OCI-LY3 (cell line): ENCODE results near the gene KREMEN1.

Experiments
- H2AFZ ChIP-seq: fragments of 200-600, 300-600 bp; shearing (Covaris generic); 2 replicates; pipeline ENCODE4 v1.6.0; 2014; ENCODE audit warnings: antibody characterized with exemption, low read depth, low read length
- H3K27ac ChIP-seq: fragments of 200-600, 300-600 bp; sonication (generic); 2 replicates; pipeline ENCODE4 v1.5.1; 2014; ENCODE audit warnings: mild to moderate bottlenecking, low read length, moderate library complexity, mixed read lengths
- H3K27me3 ChIP-seq: fragments of 200-600, 300-600 bp; sonication (generic); 2 replicates; pipeline ENCODE4 v1.6.1; 2014; ENCODE audit warnings: low read depth, low read length, mixed read lengths
- H3K36me3 ChIP-seq: fragments of 200-600, 300-600 bp; sonication (generic); replicated peaks from 2 replicates; pipeline ENCODE3; 2014; ENCODE audit warnings: low read depth, low read length, mixed read lengths
- H3K4me1 ChIP-seq: fragments of 300-600, 200-600 bp; sonication (generic); 2 replicates; pipeline ENCODE4 v1.6.1; 2014; ENCODE audit warnings: low read length, mixed read lengths
- H3K4me2 ChIP-seq: fragments of 200-600, 300-600 bp; sonication (generic); 2 replicates; pipeline ENCODE4 v1.6.1; 2014; ENCODE audit warnings: low read length, mixed read lengths
- H3K4me3 ChIP-seq: fragments of 300-600, 200-600 bp; sonication (generic); 2 replicates; pipeline ENCODE4 v1.5.1; 2014; ENCODE audit warnings: antibody characterized with exemption, mild to moderate bottlenecking, low read length, moderate library complexity
- H3K79me2 ChIP-seq: fragments of 300-600, 200-600 bp; shearing (Covaris generic); 2 replicates; pipeline ENCODE4 v1.6.1; 2014; ENCODE audit warnings: mild to moderate bottlenecking, low read length, mixed read lengths
- H3K9ac ChIP-seq: fragments of 300-600, 200-600 bp; shearing (Covaris generic); 2 replicates; pipeline ENCODE4 v1.6.0; 2014; ENCODE audit warnings: mild to moderate bottlenecking, low read length, moderate library complexity
- H3K9me3 ChIP-seq: fragments of 200-600, 300-600 bp; shearing (Covaris generic); 2 replicates; pipeline ENCODE4 v1.6.1; 2014; ENCODE audit warnings: low read length, mixed read lengths; ENCODE audit not compliant: insufficient read depth
- H4K20me1 ChIP-seq: fragments of 200-600, 300-600 bp; sonication (generic); 2 replicates; pipeline ENCODE4 v1.6.1; 2016; ENCODE audit warnings: low read length, mixed read lengths; ENCODE audit not compliant: insufficient read depth
- CTCF ChIP-seq: fragments of 200-600, 300-600 bp; sonication (generic); IDR thresholded peaks from 2 replicates; pipeline ENCODE4 v1.5.1; 2014; ENCODE audit warnings: antibody characterized with exemption, low read length, low read depth
- EZH2phosphoT487 ChIP-seq: fragments of 200-600 bp; shearing (Covaris generic); IDR thresholded peaks from 2 replicates; pipeline ENCODE4 v1.6.1; 2018; ENCODE audit warnings: antibody characterized with exemption, mixed run types, low read depth

KREMEN1 gene

DNA sequence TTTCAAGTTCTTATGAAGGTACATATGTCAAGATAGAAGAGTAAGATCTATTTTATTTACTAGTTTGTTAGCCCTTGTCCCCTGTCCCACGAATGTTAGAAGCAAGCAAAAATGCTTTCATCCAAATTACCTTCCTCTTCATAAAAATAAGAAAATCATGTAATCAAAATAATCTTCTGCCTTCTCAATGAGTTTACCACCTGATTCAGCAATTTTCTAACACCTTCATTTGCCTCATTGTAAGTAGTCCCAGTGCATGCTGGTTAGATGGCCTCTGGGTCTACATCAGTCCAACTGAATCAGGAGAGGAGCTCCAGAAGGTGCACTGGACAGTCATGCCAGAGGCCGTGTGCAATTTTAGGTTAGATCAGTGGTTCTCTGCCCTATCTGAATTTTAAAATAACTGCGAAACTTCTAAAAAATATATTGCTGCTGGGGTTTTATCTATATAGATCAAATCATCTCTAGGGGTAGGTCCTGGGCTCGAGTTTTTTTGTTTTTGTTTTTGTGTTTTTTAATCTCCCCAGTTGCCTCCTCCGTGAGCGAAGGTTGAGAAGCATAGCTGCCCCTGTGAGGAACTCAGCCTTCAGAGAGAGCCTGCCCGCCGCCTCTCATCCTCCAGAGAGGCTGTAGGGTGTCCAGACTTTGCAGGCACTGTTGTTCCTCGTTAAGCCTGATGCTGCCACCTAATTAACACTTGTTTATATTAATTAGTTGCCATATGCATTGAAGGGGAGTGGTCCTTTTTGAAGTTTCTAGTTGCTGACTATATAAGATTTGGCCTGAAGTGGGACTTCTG is 43.4 kb upstream of the KREMEN1 start:
- Histone ChIP-seq H2AFZ (no peak overlapping the region), H3K4me2 (no peak overlapping the region), H3K79me2 (no peaks in the 10 kb centered on the region), H3K9me3 (no peaks in the 10 kb centered on the region), H3K4me3 (no peak overlapping the region), H3K9ac (no peak overlapping the region), H3K4me1 (no peaks in the 10 kb centered on the region), H3K27me3 (no peaks in the 10 kb centered on the region), H4K20me1 (no peaks in the 10 kb centered on the region; the same call in 1 of the 2 replicates), H3K36me3 (peaks cover 2% of the 10 kb centered on the region), H3K27ac (no peak overlapping the region)
- no peak for TF ChIP-seq CTCF
- TF ChIP-seq EZH2phosphoT487 = no peak

DNA sequence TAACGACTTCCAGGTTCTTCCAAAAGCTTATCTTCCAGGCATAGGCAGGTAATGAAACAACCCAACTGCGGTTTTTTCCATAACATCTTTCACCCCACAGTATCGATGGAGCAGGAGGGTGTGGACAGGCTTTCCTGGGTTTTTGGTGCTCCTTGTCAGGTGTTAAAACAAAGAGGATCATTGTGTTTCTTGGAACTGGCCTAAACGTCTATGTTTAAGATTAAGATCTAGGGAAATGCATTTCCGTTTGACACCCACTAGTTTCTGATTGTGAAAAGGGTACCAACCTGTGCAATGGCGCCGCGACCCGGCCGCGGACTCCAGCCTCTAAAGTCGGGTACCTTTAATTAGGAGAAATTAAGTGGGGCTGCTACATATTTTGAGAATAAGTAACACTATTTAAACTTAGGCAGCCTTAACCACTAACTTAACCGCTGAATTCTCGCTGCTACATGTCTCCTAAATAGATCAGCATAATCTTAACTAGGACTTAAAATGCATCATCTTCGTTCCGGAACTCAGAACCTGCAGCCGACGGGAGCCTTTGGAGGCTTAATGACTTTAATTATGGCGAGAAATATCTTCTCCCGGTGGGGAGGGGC is 42.7 kb upstream of the KREMEN1 start:
- no peak for TF ChIP-seq EZH2phosphoT487
- TF ChIP-seq CTCF = no peak
- Histone ChIP-seq H3K27ac (no peak overlapping the region), H3K36me3 (peaks cover 2% of the 10 kb centered on the region), H3K4me3 (no peak overlapping the region), H3K9ac (no peak overlapping the region), H3K9me3 (no peaks in the 10 kb centered on the region), H4K20me1 (no peaks in the 10 kb centered on the region; the same call in 1 of the 2 replicates), H3K4me2 (no peak overlapping the region), H3K4me1 (no peaks in the 10 kb centered on the region), H3K79me2 (no peaks in the 10 kb centered on the region), H2AFZ (no peak overlapping the region), H3K27me3 (no peaks in the 10 kb centered on the region)

DNA sequence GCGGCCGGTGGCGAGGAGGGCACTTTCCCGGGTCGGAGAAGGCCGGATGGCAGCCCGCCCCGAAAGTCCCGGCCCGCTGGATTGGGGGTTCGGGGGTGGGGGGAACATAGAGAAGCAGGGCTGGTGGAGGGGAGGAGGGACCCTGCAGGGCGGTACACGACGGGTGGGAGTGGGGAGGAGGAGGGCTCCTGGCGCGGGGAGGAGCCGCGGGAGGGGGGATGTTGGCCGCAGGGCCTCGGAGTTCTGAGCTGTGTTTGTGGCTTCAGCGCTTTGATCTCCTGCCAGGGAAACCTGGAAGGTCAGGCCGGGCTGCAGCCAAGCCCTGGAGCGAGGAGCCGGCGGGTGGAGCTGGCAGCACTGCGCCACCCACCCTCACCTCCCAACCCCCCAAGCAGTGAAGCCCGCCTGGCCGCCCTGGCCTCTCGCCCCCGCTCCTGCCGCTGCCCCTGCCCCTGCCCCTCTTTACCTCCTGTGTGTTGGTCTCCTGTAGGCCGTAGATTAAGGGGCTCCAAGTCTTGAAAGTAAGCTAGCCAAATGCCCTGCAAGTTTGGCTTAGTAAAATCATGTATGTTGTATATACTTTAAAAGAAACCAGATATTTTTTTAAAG is 42.1 kb upstream of the KREMEN1 start:
- TF ChIP-seq CTCF (no peak), EZH2phosphoT487 (no peak)
- Histone ChIP-seq H3K4me1 (no peaks in the 10 kb centered on the region), H3K9me3 (no peaks in the 10 kb centered on the region), H3K27me3 (no peaks in the 10 kb centered on the region), H3K4me2 (no peak overlapping the region), H3K79me2 (no peaks in the 10 kb centered on the region), H3K4me3 (no peak overlapping the region), H4K20me1 (no peaks in the 10 kb centered on the region; the same call in 1 of the 2 replicates), H3K27ac (no peak overlapping the region), H3K9ac (no peak overlapping the region), H3K36me3 (peaks cover 2% of the 10 kb centered on the region), H2AFZ (no peak overlapping the region)

DNA sequence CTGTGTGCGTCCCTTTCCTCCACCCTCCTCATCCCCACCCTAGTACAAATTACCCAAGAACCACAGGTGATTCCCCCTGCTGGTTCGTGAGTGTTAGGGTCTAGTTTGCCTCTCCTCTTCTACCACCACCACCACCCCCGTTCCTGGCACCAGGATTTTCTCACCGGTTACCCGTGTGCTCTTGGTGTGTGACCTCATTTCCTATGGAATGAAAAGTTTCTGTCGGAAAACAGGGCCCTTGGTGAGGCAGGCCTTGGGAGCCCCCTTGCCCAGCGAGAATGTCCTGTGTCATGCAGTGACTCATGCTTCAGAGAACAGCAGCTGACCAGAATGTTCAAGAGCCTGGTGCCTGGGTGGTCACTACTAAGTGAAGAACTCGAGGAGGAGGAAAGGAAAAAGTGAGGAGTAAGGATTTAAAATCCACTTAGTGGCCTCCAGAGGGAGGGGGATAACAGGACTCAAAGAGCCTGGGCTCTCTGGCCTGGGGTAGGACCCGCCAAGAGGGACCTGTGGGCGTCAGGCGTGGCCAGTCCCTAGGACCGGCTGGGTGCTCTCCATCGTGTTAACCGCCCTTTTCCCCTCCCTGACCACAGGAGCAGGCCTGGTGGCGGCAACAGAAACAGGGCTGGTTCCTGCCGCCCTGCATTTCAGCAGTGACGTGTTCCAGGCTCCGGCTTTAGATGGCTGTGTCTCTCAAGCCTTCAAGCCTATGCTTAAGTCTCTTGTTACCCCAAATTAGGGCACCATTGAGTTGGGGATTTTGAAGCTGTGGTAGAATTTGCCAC is 41.4 kb upstream of the KREMEN1 start:
- H3K36me3 ChIP-seq = peaks cover 2% of the 10 kb centered on the region
- H3K4me3 ChIP-seq = no peak overlapping the region
- no peaks in the 10 kb centered on the region for H3K4me1 ChIP-seq
- TF ChIP-seq EZH2phosphoT487 = no peak
- no peak for TF ChIP-seq CTCF
- H3K9me3 ChIP-seq = no peaks in the 10 kb centered on the region
- no peak overlapping the region for H3K9ac ChIP-seq
- H3K79me2 ChIP-seq = no peaks in the 10 kb centered on the region
- no peaks in the 10 kb centered on the region for H3K27me3 ChIP-seq
- no peak overlapping the region for H3K4me2 ChIP-seq
- H2AFZ ChIP-seq = no peak overlapping the region
- H3K27ac ChIP-seq = no peak overlapping the region
- H4K20me1 ChIP-seq = no peaks in the 10 kb centered on the region; the same call in 1 of the 2 replicates
